Smooth muscle cell (in vitro differentiated cells): Measurements from ENCODE around the gene TSGA10. TPM values are rescaled to one million over a fixed set of nuclear protein-coding genes. Genes with fewer than 3 reads are reported as not detected.

Experiments used
- DNase-seq: peaks from one replicate; lab custom pipeline; 2025; ENCODE audit not compliant: unreplicated experiment; lab: John Stamatoyannopoulos, UW
- H2AFZ ChIP-seq: fragments of 200-600 bp; sonication (generic); 2 replicates; pipeline ENCODE4 v1.6.0; 2016; ENCODE audit warnings: antibody characterized with exemption, low read depth, mild to moderate bottlenecking
- H3F3A ChIP-seq: fragments of 200-600 bp; sonication (generic); 2 replicates; pipeline ENCODE4 v1.6.0; 2017; ENCODE audit warnings: antibody characterized with exemption, low read depth
- H3K27ac ChIP-seq: fragments of 200-600 bp; sonication (generic); 2 replicates; pipeline ENCODE4 v1.5.1; 2016; ENCODE audit warnings: low read depth, mild to moderate bottlenecking
- H3K27me3 ChIP-seq: fragments of 200-600 bp; sonication (generic); 2 replicates; pipeline ENCODE4 v1.6.1; 2016; ENCODE audit warnings: low read depth, mild to moderate bottlenecking
- H3K36me3 ChIP-seq: fragments of 200-600 bp; sonication (generic); 2 replicates; pipeline ENCODE4 v1.5.1; 2016; ENCODE audit warnings: low read depth
- H3K4me1 ChIP-seq: fragments of 200-600 bp; sonication (generic); 2 replicates; pipeline ENCODE4 v1.5.1; 2016; ENCODE audit warnings: low read depth
- H3K4me2 ChIP-seq: fragments of 200-600 bp; sonication (generic); 2 replicates; pipeline ENCODE4 v1.6.0; 2016; ENCODE audit warnings: mild to moderate bottlenecking
- H3K4me3 ChIP-seq: fragments of 200-600 bp; sonication (generic); 2 replicates; pipeline ENCODE4 v1.5.1; 2016; ENCODE audit warnings: mild to moderate bottlenecking
- H3K79me2 ChIP-seq: fragments of 200-600 bp; sonication (generic); 2 replicates; pipeline ENCODE4 v1.6.0; 2016; ENCODE audit warnings: low read depth, mild to moderate bottlenecking
- H3K9ac ChIP-seq: fragments of 200-600 bp; sonication (generic); 2 replicates; pipeline ENCODE4 v1.6.0; 2016; ENCODE audit warnings: low read depth
- H3K9me3 ChIP-seq: fragments of 200-600 bp; sonication (generic); replicated peaks from 2 replicates; pipeline ENCODE4 v1.5.1; 2016; ENCODE audit warnings: low read depth
- H4K20me1 ChIP-seq: fragments of 200-600 bp; sonication (generic); 2 replicates; pipeline ENCODE4 v1.6.0; 2016; ENCODE audit warnings: low read depth
- WGBS: methylation state at CpG from one replicate; pipeline ENCODE4 v1.1.7; 2016; ENCODE audit warnings: low lambda C conversion rate; 5-methylcytosine and 5-hydroxymethylcytosine counted together
- polyA plus RNA-seq: library from polyadenylated mRNA; unstranded; fragments of >200 nt; fragmentation: Nextera tagmentation; extraction: Ambion mirVana; gene quantifications from 2 replicates; pipeline ENCODE4 v1.2.1, GENCODE V29; 2016
- total RNA-seq: library from RNA; depleted of rRNA; stranded (reverse); fragments of >200 nt; gene quantifications from 2 replicates; pipeline ENCODE4 v1.2.3, GENCODE V29; 2014
- TF ChIP-seq, protein P1 (sequence below): fragments of 200-600 bp; sonication (generic); IDR thresholded peaks from 2 replicates; pipeline ENCODE4 v1.5.1; 2017; ENCODE audit warnings: borderline replicate concordance, mild to moderate bottlenecking, antibody characterized with exemption; ENCODE audit not compliant: insufficient read depth, poor library complexity, severe bottlenecking

TSGA10 gene
- total and polyA plus RNA-seq, 2 experiments from 2014 or later = 3.4 to 30.4 TPM

DNA sequence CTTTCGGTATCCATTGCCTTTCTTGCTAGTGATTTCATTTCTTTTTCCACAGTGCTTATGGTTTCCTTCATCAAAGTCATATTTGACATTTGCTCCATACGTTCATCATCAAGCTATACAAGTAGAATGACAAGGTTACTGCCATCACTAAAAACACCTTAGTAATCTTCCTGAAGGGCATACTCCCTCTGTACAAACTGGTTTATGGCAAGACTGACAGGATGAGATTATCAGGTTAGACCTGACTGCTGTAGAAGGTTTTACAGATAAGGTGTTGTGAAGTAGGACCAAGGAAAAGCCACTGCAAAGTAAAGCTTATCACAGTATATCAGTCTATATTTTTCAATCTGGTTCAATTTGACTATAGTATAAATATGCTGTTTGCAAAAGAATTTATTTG, 50.7 kb downstream of the TSGA10 start:
- Histone ChIP-seq H3K27ac (no peak overlapping the region), H3K4me1 (no peaks in the 10 kb centered on the region), H3F3A (no peaks in the 10 kb centered on the region), H3K36me3 (no peaks in the 10 kb centered on the region), H3K79me2 (no peaks in the 10 kb centered on the region), H4K20me1 (no peaks in the 10 kb centered on the region), H3K4me2 (no peak overlapping the region), H2AFZ (no peak overlapping the region), H3K27me3 (no peaks in the 10 kb centered on the region), H3K4me3 (no peak overlapping the region), H3K9me3 (no peaks in the 10 kb centered on the region), H3K9ac (no peak overlapping the region)
- 92% methylated on average over 2 of the region's 2 CpGs for WGBS
- DNase-seq = no peak
- TF ChIP-seq, protein P1, sequence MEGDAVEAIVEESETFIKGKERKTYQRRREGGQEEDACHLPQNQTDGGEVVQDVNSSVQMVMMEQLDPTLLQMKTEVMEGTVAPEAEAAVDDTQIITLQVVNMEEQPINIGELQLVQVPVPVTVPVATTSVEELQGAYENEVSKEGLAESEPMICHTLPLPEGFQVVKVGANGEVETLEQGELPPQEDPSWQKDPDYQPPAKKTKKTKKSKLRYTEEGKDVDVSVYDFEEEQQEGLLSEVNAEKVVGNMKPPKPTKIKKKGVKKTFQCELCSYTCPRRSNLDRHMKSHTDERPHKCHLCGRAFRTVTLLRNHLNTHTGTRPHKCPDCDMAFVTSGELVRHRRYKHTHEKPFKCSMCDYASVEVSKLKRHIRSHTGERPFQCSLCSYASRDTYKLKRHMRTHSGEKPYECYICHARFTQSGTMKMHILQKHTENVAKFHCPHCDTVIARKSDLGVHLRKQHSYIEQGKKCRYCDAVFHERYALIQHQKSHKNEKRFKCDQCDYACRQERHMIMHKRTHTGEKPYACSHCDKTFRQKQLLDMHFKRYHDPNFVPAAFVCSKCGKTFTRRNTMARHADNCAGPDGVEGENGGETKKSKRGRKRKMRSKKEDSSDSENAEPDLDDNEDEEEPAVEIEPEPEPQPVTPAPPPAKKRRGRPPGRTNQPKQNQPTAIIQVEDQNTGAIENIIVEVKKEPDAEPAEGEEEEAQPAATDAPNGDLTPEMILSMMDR = no peak

DNA sequence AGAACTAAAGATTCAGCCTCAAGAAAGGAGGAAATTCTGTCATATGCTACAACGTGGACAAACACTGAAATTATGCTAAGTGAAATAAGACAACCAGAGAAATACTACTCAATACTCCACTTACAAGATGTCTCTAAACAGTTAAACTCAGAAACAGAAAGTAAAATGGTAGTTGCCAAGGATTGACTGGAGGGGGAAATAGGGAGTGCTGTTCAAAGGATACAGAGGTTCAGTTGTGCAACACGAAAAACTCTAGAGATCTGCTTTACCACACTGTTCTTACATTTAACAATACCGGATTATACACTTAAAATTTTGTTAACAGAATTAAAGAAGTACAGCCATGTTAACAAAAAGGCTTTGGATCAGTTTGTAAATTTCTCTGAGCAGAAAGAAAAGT, 53.0 kb downstream of the TSGA10 start:
- TF ChIP-seq, protein P1 = no peak
- no peaks in the 10 kb centered on the region for H3K36me3 ChIP-seq
- no peak for DNase-seq
- no peaks in the 10 kb centered on the region for H3K79me2 ChIP-seq
- H3K9me3 ChIP-seq = no peaks in the 10 kb centered on the region
- no peaks in the 10 kb centered on the region for H4K20me1 ChIP-seq
- H3K4me2 ChIP-seq = no peak overlapping the region
- 84% methylated on average over 3 of the region's 3 CpGs for WGBS
- H2AFZ ChIP-seq = no peak overlapping the region
- H3F3A ChIP-seq = no peaks in the 10 kb centered on the region
- H3K27me3 ChIP-seq = no peaks in the 10 kb centered on the region
- no peak overlapping the region for H3K4me3 ChIP-seq
- H3K9ac ChIP-seq = no peak overlapping the region
- no peaks in the 10 kb centered on the region for H3K4me1 ChIP-seq
- H3K27ac ChIP-seq = no peak overlapping the region

DNA sequence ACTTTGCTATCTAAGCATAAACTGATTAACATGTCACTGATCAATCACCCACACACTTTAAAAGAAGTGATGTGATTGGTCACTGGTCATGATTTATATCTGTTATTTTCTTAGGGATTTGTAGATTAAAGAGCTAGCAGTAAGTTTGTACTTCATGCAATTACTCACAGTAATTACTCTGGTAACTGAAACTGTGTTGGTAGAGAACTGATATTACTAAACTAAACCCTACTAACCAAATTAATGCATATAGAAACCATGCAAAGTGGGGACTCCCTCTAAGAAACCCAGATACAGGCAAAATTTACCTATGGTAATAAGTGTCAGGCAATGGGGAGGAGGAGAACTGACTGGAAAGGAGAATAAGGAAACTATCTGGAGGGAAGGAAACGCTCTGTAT, 58.0 kb downstream of the TSGA10 start:
- H2AFZ ChIP-seq = no peak overlapping the region
- peaks cover 6% of the 10 kb centered on the region for H3K9me3 ChIP-seq
- H3K4me3 ChIP-seq = no peak overlapping the region
- no peak overlapping the region for H3K27ac ChIP-seq
- WGBS = 81% methylated on average over 1 of the region's 1 CpG
- no peak for DNase-seq
- no peak overlapping the region for H3K4me2 ChIP-seq
- H3K36me3 ChIP-seq = no peaks in the 10 kb centered on the region
- no peaks in the 10 kb centered on the region for H4K20me1 ChIP-seq
- H3K9ac ChIP-seq = no peak overlapping the region
- no peaks in the 10 kb centered on the region for H3F3A ChIP-seq
- H3K4me1 ChIP-seq = no peaks in the 10 kb centered on the region
- TF ChIP-seq, protein P1 = no peak
- no peaks in the 10 kb centered on the region for H3K79me2 ChIP-seq
- peaks cover 5% of the 10 kb centered on the region for H3K27me3 ChIP-seq

DNA sequence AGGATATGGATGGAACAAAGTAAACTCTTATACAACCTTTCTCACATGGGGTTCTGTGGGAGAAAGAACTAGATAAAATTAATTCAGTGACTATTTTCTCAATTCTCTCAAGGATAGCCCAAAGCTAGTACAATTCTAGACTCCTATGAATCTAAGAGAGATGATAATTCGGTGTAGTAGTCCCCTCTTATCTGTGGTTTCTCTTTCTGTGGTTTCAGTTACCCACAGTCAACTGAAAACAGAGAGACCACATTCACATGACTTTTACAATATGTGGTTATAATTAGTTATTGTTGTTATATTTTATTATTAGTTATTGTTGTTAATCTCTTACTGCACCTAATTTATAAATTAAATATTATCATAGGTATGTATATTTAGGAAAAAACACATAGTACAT, 66.7 kb downstream of the TSGA10 start:
- H3K79me2 ChIP-seq = no peaks in the 10 kb centered on the region
- peaks cover 20% of the 10 kb centered on the region for H3K27me3 ChIP-seq
- no peak overlapping the region for H3K27ac ChIP-seq
- no peak overlapping the region for H3K4me2 ChIP-seq
- no peak overlapping the region for H3K9ac ChIP-seq
- no peaks in the 10 kb centered on the region for H3K4me1 ChIP-seq
- H2AFZ ChIP-seq = no peak overlapping the region
- H3K9me3 ChIP-seq = no peaks in the 10 kb centered on the region
- 51% methylated on average over 1 of the region's 1 CpG for WGBS
- H3K4me3 ChIP-seq = no peak overlapping the region
- no peaks in the 10 kb centered on the region for H3K36me3 ChIP-seq
- DNase-seq = no peak
- H3F3A ChIP-seq = no peaks in the 10 kb centered on the region
- TF ChIP-seq, protein P1 = no peak
- H4K20me1 ChIP-seq = no peaks in the 10 kb centered on the region
